ENCODE results near the gene EHD4. TPM values are rescaled to one million over a fixed set of nuclear protein-coding genes. Genes with fewer than 3 reads are reported as not detected.
A peak's percentile ranks its signal among the peaks of the same experiment; 100 is the strongest.

The EHD4 gene
- total RNA-seq, 1 donor from 2014 or later = 2.0 TPM

DNA sequence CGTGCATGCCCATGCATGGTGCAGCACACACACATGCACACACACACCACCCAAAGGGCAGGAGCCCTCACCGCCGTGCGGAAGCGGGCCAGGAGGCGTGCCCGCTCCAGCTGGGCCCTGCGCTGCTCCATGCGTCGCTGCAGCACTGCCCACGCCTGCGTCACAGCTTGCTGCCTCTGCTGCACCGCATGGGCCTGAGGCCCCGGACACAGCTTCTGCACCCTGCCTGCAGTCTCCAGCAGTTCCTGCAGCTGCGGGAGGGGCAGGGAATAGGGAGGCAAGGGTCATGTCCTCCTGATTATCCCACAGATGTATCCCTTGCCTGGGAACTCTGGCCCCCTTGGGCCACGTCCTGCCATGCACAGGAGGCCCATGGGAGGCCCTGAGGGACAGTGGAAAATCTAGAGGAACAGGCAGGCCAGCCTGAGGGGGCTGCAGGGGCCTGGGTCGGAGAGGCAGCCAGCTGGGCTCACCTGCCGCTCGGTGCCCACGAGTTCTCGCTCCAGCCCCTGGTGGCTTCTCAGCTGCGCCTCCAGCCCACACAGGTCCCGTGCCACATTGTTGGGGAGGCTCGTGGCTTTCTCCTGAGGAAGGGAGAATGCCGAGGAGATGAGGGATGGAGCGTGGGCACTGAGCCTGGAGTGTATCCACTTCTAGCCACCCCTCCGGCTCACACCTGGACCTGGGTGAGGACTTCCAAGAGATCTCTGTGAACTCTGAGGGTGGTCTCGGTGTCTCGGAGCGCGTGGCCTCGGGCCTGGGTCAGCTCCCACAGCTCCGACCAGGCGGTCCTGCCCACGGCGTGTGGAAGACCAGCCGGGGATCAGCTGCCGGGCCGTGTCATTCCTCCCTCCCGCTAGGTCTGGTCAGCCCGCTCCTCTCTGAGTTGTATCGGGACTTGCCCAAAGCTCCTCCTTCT, 102.3 kb downstream of the EHD4 start:
- FAIRE-seq (no peak), DNase-seq (ENCODE audit: low spot score in 2 of 2) (no peak)

DNA sequence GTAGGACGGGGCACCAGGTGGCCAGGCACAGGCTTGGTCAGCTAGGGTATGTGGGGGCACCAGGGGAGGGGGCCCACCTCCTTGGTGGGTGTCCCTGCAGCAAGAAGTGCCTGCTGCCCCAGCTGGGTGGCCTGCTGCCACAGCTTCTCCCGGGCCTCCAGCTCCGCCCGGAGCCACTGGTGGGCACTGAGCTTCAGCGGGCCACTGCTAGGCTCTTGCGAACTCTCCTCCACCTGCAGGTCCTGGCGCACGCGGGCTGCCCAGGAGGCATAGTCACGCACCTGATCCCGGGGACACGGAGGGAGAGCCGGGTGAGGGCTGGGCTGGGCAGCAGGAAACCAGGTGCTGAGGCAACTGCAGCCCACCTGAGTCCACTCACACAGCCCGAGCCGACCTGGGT, 104.0 kb downstream of the EHD4 start:
- DNase-seq (ENCODE audit: low spot score in 2 of 2) (no peak), FAIRE-seq (no peak)

GRCh38 chr15:41866872-41867579, 105.3 kb downstream of the EHD4 start:
- DNase-seq (ENCODE audit: low spot score in 2 of 2) (no peak), FAIRE-seq (no peak)

GRCh38 chr15:41866263-41866703, 106.1 kb downstream of the EHD4 start:
- FAIRE-seq (no peak), DNase-seq (ENCODE audit: low spot score in 2 of 2) (no peak)

GRCh38 chr15:41865490-41866055, 106.8 kb downstream of the EHD4 start:
- FAIRE-seq (no peak), DNase-seq (ENCODE audit: low spot score in 2 of 2) (no peak)

GRCh38 chr15:41862515-41863116, 109.7 kb downstream of the EHD4 start:
- FAIRE-seq = no peak
- no peak for DNase-seq (ENCODE audit: low spot score in 2 of 2)

DNA sequence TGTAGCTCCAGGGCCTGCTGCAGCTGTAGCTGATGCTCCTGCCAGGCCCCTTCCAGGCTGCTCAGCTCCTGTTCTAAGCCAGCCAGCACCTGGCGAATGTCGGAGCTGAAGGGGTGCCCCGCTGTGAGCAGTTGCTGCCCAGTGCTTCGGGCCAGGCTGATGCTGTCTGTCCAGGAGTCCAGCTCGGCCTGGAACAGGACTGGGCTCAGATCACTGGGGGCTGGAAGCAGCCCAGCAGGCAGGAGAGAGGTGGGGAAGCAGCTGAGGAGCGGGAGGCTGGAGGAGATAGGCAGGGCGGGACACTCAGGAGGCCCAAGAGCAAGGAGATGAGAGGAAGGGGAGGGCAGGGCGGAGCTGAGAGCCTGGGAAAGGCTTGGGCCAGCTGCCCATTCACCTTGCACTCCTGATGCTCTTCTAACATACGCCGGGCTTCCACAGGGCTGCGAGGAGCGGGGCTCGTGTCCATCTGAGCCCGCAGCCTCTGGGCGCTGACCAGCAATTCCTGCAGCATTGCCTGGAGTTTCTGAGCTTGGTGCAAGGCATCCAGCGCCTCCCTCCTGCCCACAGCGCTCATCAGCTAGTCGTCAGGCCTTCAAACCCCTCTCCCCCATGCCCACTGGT, 110.5 kb downstream of the EHD4 start:
- FAIRE-seq (no peak), DNase-seq (ENCODE audit: low spot score in 2 of 2) (no peak)

DNA sequence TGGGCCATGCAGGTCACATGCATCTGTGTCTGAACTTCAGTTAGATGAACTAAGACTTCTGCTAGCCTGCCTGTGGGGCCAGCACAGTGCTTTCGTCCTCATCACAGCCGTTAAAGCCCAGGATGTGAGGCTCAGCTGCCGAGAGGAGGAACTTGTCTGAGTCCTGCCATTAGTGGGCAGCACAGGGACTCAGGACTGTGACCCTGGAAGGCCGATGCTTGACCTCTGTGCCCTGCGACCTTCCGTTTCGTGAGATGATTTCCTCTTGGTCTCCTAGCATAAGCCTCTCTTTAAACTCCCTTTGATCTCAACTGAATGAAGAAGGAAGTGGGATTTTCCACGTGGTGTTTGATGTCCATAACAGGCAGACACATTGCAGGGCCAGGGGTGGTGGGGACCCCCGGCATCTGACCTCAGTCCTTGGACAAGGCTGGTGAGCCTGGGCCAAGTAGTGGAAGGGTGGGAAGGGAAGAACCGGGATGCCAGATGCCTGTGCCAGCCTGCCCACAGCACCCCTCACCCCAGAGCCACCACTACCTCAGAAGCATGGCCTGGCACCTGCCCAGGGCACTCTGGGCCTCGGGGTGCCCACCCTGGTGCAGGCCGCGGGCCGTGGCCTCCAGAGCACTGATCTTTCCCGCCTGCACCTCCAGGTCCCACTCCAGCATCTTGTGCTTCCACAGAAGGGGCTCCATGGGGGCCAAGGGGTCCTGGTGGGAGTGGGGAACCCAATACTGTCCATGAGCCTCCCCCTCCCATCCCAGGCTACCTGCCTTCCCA, 112.1 kb downstream of the EHD4 start:
- FAIRE-seq = no peak
- no peak for DNase-seq (ENCODE audit: low spot score in 2 of 2)

DNA sequence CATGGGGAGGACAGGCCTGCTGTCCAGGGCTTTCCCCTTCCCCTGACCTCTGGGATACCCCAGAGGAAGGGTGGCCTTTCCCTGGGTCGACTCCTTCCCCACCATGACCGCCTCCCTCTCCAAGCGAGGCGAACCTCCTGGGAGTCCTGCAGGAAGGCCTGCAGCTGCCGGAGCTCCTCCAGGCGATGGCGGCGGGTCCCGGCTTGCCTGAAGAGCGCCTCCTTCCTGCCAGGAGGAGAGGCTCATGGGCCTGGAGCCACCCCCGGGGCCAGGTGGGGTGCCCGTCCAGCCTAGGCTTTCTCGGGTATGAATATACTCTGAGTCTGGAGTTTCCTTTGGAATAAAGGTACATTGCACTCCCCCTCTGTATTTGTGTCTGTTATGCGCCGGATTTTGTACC, 113.6 kb downstream of the EHD4 start:
- DNase-seq (ENCODE audit: low spot score in 2 of 2) = no peak
- FAIRE-seq = no peak

- no peak for DNase-seq (ENCODE audit: low spot score in 2 of 2)
- FAIRE-seq = no peak
These were observed 115.0 kb downstream of the EHD4 start for GRCh38 chr15:41857316-41857715.

DNA sequence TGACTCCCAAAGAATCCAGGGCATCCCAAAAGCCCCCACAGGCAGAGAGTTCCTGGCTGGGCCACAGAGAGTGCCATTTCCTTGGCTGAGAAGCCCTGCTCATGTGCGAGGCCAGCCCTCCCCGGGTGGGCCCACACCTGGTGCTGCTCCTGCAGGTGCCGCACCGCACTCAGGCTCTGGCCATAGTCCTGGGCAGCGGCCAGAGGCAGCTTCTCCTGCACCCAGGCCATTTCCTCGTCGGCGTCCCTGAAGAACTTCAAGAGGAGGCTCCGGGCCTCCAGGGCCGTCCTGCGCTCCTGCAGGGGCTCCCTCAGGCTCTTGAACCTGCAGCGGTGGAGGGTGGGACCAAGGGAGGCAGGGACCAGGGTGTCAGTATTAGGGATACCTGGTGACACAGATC, 115.6 kb downstream of the EHD4 start:
- no peak for FAIRE-seq
- no peak for DNase-seq (ENCODE audit: low spot score in 2 of 2)

DNA sequence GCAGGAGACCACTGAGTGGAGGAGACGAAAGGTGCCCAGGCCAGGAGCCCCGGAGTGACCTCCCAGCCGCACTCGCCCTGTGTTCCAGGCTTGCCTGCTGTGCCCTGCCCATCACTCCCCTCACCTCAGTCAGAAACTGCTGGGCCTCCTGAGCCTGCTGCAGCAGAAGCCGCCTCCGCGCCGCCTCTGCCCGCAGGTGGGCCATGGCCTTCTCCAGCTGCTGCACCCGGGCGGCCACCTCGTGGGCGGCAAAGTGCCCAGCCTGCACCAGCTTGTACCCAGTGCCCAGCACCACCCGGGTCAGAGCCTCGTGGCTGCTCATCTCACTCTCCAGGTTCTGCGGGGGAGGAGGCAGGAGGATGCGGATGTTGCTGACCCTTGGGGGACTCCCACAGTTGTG, 116.1 kb downstream of the EHD4 start:
- no peak for FAIRE-seq

DNA sequence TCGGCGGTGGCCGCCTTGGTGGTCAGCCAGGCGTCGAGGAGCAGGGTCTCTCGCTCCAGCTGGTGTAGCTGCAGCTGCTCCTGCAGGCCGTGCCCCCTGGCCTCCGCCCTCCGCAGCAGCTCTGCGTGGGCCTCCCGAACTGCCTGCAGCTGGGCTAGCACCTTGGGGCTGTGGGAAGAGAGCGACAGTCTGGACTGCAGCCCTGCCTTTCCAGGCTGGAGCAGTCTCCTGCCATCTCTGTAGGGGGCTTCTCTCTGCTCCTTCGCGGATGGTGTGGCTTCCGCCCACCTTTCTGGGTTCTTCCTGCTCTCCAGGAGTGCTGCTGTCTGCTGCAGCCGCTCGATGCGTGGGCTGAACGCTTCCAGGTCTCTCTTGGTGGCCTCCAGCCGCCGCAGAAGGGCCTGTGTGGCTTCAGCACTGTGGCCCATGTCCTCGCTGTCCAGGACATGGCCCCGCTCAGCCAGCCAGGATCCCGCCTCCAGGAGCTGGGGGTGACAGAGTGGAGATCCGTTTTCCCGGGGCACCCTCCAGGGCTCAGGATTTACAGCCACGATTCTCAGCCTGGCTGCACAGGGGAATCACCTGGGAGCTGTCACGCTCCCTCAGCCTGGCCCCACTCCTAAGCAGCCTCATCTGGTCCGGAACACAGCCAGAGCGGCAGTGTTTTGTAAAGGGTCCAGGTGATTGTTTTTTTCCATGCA, 116.9 kb downstream of the EHD4 start:
- DNase-seq (ENCODE audit: low spot score in 2 of 2) (peak in 1 of 2 donors; percentile 48), FAIRE-seq (no peak)

More for the DNA sequence above, 116.1 kb downstream of the EHD4 start:
- DNase-seq (ENCODE audit: low spot score in 2 of 2) = no peak

DNA sequence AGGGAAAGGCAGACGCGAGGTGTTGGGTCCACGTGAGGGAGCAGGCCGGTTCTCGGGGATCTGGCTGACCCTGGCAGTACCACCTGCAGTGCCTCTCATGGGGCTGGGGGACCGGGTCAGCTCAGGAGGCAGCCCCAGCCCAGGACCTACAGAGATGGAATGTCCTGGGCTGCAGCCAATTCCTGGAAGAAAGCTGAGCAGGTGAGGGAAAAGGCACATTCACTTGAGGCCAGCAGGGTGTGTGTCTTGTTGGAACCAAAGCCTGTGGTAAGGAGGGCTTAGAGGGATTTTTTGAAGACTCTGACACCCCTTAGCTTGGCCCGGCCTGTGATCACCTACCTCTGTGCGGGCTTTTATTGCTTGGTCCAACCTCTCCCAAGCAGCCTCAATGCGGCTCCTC, 117.9 kb downstream of the EHD4 start:
- no peak for FAIRE-seq
- DNase-seq (ENCODE audit: low spot score in 2 of 2) = no peak

GRCh38 chr15:41853831-41854230, 118.5 kb downstream of the EHD4 start:
- DNase-seq (ENCODE audit: low spot score in 2 of 2) (no peak), FAIRE-seq (no peak)

- no peak for FAIRE-seq
- no peak for DNase-seq (ENCODE audit: low spot score in 2 of 2)
These were observed 119.4 kb downstream of the EHD4 start for GRCh38 chr15:41852736-41853590.

DNA sequence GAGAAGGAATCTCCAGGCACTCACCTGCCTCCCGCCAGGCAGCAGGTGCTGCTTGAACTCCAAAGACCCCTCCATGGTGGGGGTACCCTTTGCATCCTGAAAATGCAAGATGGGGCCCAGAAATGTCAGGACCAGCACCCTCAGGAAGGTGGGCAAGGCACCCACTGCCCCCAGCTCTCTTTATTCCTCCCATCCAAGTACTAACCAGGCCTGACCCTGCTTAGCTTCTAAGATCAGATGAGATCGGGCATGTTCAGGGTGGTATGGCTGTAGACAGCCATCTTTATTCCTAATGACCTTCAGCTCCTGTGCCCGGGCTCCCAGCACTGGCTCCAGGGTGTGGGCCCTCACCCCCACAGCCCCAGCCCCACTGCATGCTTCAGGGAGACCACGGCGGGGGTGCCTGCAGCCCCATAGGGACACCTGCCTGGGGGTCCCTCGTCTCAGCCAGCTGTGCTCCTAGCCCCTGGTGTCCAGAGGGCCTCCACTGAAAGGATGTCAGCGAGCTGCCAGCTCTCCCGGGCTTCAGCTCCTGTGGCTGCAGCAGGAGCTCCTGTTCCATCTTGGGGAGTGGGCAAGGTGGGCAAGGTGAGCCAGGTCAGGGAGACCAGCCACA, 120.5 kb downstream of the EHD4 start:
- no peak for DNase-seq (ENCODE audit: low spot score in 2 of 2)
- no peak for FAIRE-seq

- DNase-seq (ENCODE audit: low spot score in 2 of 2) = no peak
- no peak for FAIRE-seq
These were observed 121.2 kb downstream of the EHD4 start for GRCh38 chr15:41851167-41851523.
